K562 (cell line): Measurements from ENCODE around the gene ZNF124. TPM values are rescaled to one million over a fixed set of nuclear protein-coding genes. Genes with fewer than 3 reads are reported as not detected.

Experiments used
- ATAC-seq: fragments of 200-7000 bp; cut with Tn5 transposase; 3 replicates; pipeline ENCODE4 v1.9.1; 2020; ENCODE audit warnings: moderate library complexity
- BruUV-seq: library from RNA; stranded (reverse); fragments of 400-500 nt; replicated peaks from 2 replicates; lab custom pipeline; 2021; lab: Mats Ljungman, UMichigan
- CTCF ChIA-PET: fragments of 300-600 bp; formaldehyde crosslinking; extraction: SDS; loops from one replicate; lab custom pipeline; 2021; ENCODE audit warnings: low intra/inter-chr PET ratio; lab: Yijun Ruan, JAX
- POLR2A ChIA-PET: fragments of 300-600, 350-650 bp; sonication (Branson Sonifier 250); formaldehyde crosslinking; extraction: SDS; loops from one replicate; lab custom pipeline; 2021; ENCODE audit warnings: antibody characterized with exemption, inconsistent platforms; lab: Yijun Ruan, JAX
- DNase-seq, 4 experiments: peaks; one replicate each; pipeline versions ENCODE4 v3.0.0 to v3.0.0-alpha.2; 2011 to 2018; ENCODE audit warnings: low spot score in 3 of 4, mixed read lengths in 3 of 4; ENCODE audit errors: extremely low read depth in 1 of 4
- FAIRE-seq: peaks from 2 replicates; lab custom pipeline; 2011; peaks lifted over from hg19 to GRCh38; lab: Jason Lieb, UNC
- H2AFZ ChIP-seq: 2 replicates; pipeline ENCODE4 v1.6.0; 2011; ENCODE audit warnings: low read depth, low read length, control low read depth, inconsistent platforms
- H3K27ac ChIP-seq: fragments of 200-600 bp; 3 replicates; pipeline ENCODE4 v1.8.0; 2011; ENCODE audit warnings: low read depth, mild to moderate bottlenecking, control low read depth, inconsistent platforms, low read length, moderate library complexity, mixed read lengths; ENCODE audit errors: extremely low read depth
- H3K27me3 ChIP-seq, 2 experiments: fragments of 300-600 bp in 1 of 2; 2 replicates in 1 of 2; 3 replicates in 1 of 2; pipeline versions ENCODE4 v1.6.0 to v1.8.0; 2011; ENCODE audit warnings: inconsistent platforms in 2 of 2, low read length in 2 of 2, mild to moderate bottlenecking in 1 of 2, mixed read lengths in 1 of 2, moderate library complexity in 1 of 2; ENCODE audit not compliant: control insufficient read depth in 2 of 2, insufficient read depth in 2 of 2
- H3K36me3 ChIP-seq: fragments of 300-600 bp; 3 replicates; pipeline ENCODE4 v1.8.0; 2011; ENCODE audit warnings: mild to moderate bottlenecking, low read length, inconsistent platforms; ENCODE audit not compliant: control insufficient read depth, insufficient read depth
- H3K4me1 ChIP-seq, 2 experiments: fragments of 200-600 bp in 1 of 2; replicated peaks in 1 of 2; 2 replicates in 1 of 2; 3 replicates in 1 of 2; pipeline versions ENCODE4 v1.5.1 to v1.8.0; 2011; ENCODE audit warnings: inconsistent platforms in 2 of 2, low read length in 2 of 2, mild to moderate bottlenecking in 1 of 2, mixed read lengths in 1 of 2, moderate library complexity in 1 of 2; ENCODE audit not compliant: control insufficient read depth in 2 of 2, insufficient read depth in 2 of 2
- H3K4me2 ChIP-seq: 2 replicates; pipeline ENCODE4 v1.6.1; 2011; ENCODE audit warnings: low read length, control low read depth, inconsistent platforms, mixed read lengths; ENCODE audit not compliant: insufficient read depth
- H3K4me3 ChIP-seq: fragments of 200-600 bp; sonication (generic), shearing (Covaris generic); 2 replicates; pipeline ENCODE4 v1.5.1; 2016; ENCODE audit warnings: control low read depth, inconsistent platforms
- H3K79me2 ChIP-seq: fragments of 200-600 bp; 3 replicates; pipeline ENCODE4 v1.8.0; 2011; ENCODE audit warnings: low read length, inconsistent platforms; ENCODE audit not compliant: control insufficient read depth, insufficient read depth
- H3K9ac ChIP-seq, 2 experiments: 2 replicates each; pipeline versions ENCODE4 v1.6.0 to v1.6.1; 2011; ENCODE audit warnings: low read depth in 2 of 2, low read length in 2 of 2, control low read depth in 1 of 2, inconsistent platforms in 1 of 2, mild to moderate bottlenecking in 1 of 2, mixed read lengths in 1 of 2; ENCODE audit not compliant: insufficient read depth in 1 of 2
- H3K9me1 ChIP-seq: one replicate; pipeline ENCODE4 v1.6.0; 2011; ENCODE audit warnings: inconsistent platforms, mild to moderate bottlenecking, low read length, moderate library complexity; ENCODE audit not compliant: control insufficient read depth, insufficient read depth
- H3K9me3 ChIP-seq: replicated peaks from 2 replicates; pipeline ENCODE4 v1.5.1; 2011; ENCODE audit warnings: low read depth, low read length, inconsistent platforms; ENCODE audit not compliant: control insufficient read depth, insufficient read depth
- H4K20me1 ChIP-seq: replicated peaks from 2 replicates; pipeline ENCODE4 v1.6.1; 2011; ENCODE audit warnings: low read length, inconsistent platforms, mixed read lengths; ENCODE audit not compliant: control insufficient read depth, insufficient read depth
- DACH1 ChIP-seq: fragments of 450-650 bp; IDR thresholded peaks from 2 replicates; pipeline ENCODE4 v1.6.1; 2018; ENCODE audit not compliant: partially characterized antibody
- NFIX ChIP-seq: fragments of 250-450 bp; sonication (Bioruptor Pico); IDR thresholded peaks from 2 replicates; pipeline ENCODE4 v1.4.0; 2020; ENCODE audit warnings: low read depth, mild to moderate bottlenecking, moderate library complexity
- ZBTB12 ChIP-seq: fragments of 250-450 bp; sonication (Bioruptor Pico); IDR thresholded peaks from 2 replicates; pipeline ENCODE4 v1.4.0; 2020
- ZNF121 ChIP-seq: sonication (generic); formaldehyde crosslinking; conservative IDR thresholded peaks from 2 replicates; pipeline ENCODE4 v1.8.0; 2022; ENCODE audit warnings: missing genetic modification reagents
- ZNF124 ChIP-seq: sonication (generic); formaldehyde crosslinking; IDR thresholded peaks from 2 replicates; pipeline ENCODE4 v1.8.1; 2022; ENCODE audit warnings: missing genetic modification reagents
- WGBS: fragments of 100-300 bp; shearing (Covaris generic); methylation state at CpG from one replicate; pipeline ENCODE4 v1.1.6; 2016; ENCODE audit warnings: low coverage, mixed read lengths; ENCODE audit not compliant: insufficient coverage; ENCODE audit errors: missing lambda C conversion rate; 5-methylcytosine and 5-hydroxymethylcytosine counted together
- in situ Hi-C: fragments of 300-500 bp; cut with MboI; formaldehyde crosslinking; loops from 4 replicates; pipeline ENCODE4 v1.15.0; 2018; ENCODE audit warnings: inconsistent platforms, mixed read lengths
- intact Hi-C: fragments of 100-400 bp; cut with micrococcal nuclease; formaldehyde crosslinking; loops from 2 replicates; pipeline ENCODE4 v1.14.2; 2022
- polyA plus RNA-seq, 8 experiments: library from polyadenylated mRNA; depleted of rRNA in 4 of 8; stranded (reverse) in 5 of 8; unstranded in 3 of 8; fragments of >200 nt; fragmentation: Nextera tagmentation in 2 of 8; fragmentation: Illumina TruSeq in 1 of 8; extraction: Ambion mirVana in 2 of 8; extraction: Trizol in 1 of 8; gene quantifications; 2 replicates each; pipeline versions ENCODE4 v1.2.1 to v1.2.3, GENCODE V29; 2011 to 2014; ENCODE audit warnings: inconsistent platforms in 1 of 8, missing spikeins in 1 of 8
- total RNA-seq, 7 experiments: library from RNA; depleted of rRNA in 6 of 7; stranded (reverse); fragments of >200 nt in 6 of 7; fragmentation: Illumina TruSeq in 2 of 7; extraction: Trizol in 2 of 7; gene quantifications; 2 replicates each; pipeline versions ENCODE4 v1.2.1 to v1.2.3, GENCODE V29; 2011 to 2021; ENCODE audit warnings: low replicate concordance in 1 of 7
- TF ChIP-seq, protein P1 (sequence below), 2 experiments: fragments of 450-650 bp; IDR thresholded peaks; 2 replicates each; pipeline ENCODE4 v1.6.1; 2016; ENCODE audit warnings: mild to moderate bottlenecking in 2 of 2, borderline replicate concordance in 1 of 2, low read depth in 1 of 2, moderate library complexity in 1 of 2

Gene ZNF124
- total and polyA plus RNA-seq, 9 of the 15 experiments (the other 6 are each of a cell fraction or from before 2014, with no cell fraction given), result 7.6 to 71.5 (median 20.2) TPM

GRCh38 chr1:247198781-247199180, 27.0 kb upstream of the ZNF124 start:
- Histone ChIP-seq H3K27ac (no peak overlapping the region), H3K4me3 (no peak overlapping the region), H3K9me1 (no peaks in the 10 kb centered on the region), H3K27me3 (no peaks in the 10 kb centered on the region), H3K4me1 (no peaks in the 10 kb centered on the region), H3K9ac (no peak overlapping the region), H2AFZ (no peak overlapping the region), H4K20me1 (no peaks in the 10 kb centered on the region), H3K4me2 (no peak overlapping the region), H3K9me3 (peaks cover 2% of the 10 kb centered on the region), H3K36me3 (peaks cover 75% of the 10 kb centered on the region), H3K79me2 (peaks cover 9% of the 10 kb centered on the region)
- no peak for FAIRE-seq
- in situ Hi-C loops, result no loop called here
- DNase-seq, result no peak
- ATAC-seq, result no peak
- 94% methylated on average over 3 of the region's 3 CpGs for WGBS
- ChIA-PET CTCF (no interaction called here), POLR2A (no interaction called here)
- TF ChIP-seq DACH1 (no peak), NFIX (CRISPR knock-in tag) (no peak), ZNF124 (no peak), ZBTB12 (CRISPR knock-in tag) (no peak), ZNF121 (CRISPR knock-in tag) (no peak)
- TF ChIP-seq, protein P1, sequence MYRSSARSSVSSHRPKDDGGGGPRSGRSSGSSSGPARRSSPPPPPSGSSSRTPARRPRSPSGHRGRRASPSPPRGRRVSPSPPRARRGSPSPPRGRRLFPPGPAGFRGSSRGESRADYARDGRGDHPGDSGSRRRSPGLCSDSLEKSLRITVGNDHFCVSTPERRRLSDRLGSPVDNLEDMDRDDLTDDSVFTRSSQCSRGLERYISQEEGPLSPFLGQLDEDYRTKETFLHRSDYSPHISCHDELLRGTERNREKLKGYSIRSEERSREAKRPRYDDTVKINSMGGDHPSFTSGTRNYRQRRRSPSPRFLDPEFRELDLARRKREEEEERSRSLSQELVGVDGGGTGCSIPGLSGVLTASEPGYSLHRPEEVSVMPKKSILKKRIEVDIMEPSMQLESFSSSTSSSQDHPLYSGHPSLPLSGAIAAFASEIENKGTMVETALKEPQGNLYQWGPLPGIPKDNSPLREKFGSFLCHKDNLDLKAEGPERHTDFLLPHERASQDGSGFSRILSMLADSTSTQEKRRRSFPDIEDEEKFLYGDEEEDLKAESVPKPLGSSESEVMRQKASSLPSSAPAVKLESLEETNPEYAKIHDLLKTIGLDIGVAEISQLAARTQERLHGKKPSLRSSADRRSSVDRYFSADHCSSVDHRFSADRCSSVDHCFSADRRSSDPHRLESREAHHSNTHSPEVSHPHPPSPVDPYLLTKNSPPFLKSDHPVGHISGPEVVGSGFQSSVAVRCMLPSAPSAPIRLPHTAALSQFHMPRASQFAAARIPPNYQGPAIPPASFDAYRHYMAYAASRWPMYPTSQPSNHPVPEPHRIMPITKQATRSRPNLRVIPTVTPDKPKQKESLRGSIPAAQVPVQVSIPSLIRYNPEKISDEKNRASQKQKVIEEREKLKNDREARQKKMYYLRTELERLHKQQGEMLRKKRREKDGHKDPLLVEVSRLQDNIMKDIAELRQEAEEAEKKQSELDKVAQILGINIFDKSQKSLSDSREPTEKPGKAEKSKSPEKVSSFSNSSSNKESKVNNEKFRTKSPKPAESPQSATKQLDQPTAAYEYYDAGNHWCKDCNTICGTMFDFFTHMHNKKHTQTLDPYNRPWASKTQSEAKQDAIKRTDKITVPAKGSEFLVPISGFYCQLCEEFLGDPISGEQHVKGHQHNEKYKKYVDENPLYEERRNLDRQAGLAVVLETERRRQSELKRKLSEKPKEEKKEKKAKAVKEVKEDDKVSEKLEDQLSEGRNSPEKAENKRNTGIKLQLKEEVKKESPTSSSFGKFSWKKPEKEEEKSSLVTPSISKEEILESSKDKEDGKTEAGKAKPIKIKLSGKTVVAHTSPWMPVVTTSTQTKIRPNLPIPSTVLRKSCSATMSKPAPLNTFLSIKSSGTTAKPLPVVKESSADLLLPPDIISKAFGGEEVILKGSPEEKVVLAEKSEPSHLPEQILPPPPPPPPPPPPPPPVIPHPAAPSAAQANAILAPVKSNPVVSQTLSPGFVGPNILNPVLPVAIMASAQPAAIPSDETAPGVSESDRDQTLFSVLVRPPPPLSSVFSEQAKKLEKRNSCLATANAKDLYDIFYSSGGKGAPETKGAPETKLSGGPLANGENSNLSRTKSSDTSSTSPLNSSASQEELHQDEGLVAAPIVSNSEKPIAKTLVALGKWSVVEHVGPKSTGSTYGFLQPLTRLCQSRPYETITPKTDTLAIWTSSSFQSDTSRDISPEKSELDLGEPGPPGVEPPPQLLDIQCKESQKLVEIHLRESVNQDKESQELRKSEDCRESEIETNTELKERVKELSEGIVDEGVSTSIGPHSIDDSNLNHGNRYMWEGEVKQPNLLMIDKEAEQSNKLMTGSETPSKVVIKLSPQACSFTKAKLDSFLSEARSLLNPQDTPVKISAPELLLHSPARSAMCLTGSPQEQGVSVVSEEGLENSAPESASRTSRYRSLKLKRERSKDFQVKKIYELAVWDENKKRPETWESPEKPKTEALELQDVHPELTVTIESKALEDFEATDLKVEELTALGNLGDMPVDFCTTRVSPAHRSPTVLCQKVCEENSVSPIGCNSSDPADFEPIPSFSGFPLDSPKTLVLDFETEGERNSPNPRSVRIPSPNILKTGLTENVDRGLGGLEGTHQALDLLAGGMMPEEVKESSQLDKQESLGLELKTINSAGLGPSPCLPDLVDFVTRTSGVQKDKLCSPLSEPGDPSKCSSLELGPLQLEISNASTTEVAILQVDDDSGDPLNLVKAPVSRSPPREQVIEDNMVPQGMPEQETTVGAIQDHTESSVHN (IDR thresholded peaks at IDR 0.05; ENCODE audit: borderline replicate concordance in 1 of 2, low read depth in 1 of 2), result no peak
- intact Hi-C loops, result no loop called here
- no TSS peak for BruUV-seq
